ENCODE measurements around the gene PPP1R1B. TPM values are rescaled to one million over a fixed set of nuclear protein-coding genes. Genes with fewer than 3 reads are reported as not detected.
A peak's percentile ranks its signal among the peaks of the same experiment; 100 is the strongest.

PPP1R1B gene
- total RNA-seq, 2 experiments from 2014 or later, result not detected

DNA sequence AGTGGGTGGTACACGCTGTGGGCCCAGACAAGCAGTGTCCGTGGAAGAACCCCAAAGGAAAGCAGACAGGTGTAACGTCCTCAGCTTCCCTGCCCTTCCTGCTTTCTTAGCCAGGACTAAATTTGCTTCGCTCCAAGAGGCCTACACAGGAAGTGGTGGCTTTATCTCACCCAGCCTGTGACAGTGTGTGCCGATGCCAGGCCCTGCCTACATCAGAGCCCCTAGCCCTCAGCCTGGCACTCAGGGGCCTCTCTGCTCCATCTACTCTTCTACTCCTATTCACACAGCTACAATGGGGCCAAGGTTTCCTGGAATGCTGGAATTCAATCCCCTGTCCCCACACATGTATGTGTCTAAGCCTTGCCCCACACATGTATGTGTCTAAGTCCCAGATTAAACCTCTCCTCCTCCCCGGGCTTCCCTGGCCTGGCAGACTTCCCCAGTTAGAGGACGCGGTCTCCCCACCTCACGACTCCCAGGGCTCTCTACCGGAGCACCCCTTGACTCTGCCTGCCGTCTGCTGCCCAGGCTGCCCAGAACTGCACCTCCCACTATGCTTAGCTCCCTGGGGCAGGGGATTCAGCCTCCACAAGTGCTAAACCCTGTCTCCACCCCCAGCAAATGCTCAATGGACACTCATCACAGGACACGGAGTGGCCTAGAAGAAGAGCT is 52.9 kb downstream of the PPP1R1B start:
- Mint-ChIP-seq H3K4me3 (peak overlapping the region; percentile 41), H3K4me1 (peaks cover 53% of the 10 kb centered on the region), H3K9me3 (no peaks in the 10 kb centered on the region), H3K27ac (peak overlapping the region; percentile 93), H3K27me3 (no peaks in the 10 kb centered on the region), H3K36me3 (peaks cover 2% of the 10 kb centered on the region)
- no peak for DNase-seq

DNA sequence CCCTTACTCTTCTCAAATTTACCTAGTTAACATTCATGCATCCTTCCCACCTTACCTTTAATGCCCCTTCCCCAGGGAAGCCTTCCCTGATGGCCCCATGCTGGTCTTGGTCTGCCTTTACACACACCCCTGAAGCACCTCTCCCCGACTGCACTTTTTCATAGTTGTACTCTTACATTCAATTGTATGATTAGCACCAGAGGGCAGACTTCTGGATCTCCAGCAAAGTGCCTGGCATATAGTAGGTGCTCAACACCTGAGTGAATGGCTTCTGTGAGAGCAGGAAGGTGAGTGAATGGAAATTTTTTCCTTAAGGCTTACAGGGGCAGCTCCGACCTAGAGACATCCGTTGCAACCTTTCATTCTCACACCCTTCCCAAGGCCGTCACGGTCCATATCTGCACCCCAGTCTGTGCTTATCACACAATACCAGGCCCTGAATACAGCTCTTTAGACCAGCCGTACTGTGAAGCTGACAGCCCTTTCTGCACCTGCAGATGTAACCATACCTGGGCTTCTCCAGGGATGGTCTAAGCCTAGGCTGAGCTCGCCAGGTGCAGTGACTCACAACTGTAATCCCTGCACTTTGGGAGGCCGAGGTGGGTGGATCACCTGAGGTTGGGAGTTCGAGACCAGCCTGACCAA is 56.7 kb downstream of the PPP1R1B start:
- no peak overlapping the region for H3K4me3 Mint-ChIP-seq
- no peaks in the 10 kb centered on the region for H3K9me3 Mint-ChIP-seq
- H3K27ac Mint-ChIP-seq, result no peak overlapping the region
- DNase-seq, result no peak
- peaks cover 39% of the 10 kb centered on the region for H3K4me1 Mint-ChIP-seq
- peaks cover 4% of the 10 kb centered on the region for H3K36me3 Mint-ChIP-seq
- no peaks in the 10 kb centered on the region for H3K27me3 Mint-ChIP-seq

DNA sequence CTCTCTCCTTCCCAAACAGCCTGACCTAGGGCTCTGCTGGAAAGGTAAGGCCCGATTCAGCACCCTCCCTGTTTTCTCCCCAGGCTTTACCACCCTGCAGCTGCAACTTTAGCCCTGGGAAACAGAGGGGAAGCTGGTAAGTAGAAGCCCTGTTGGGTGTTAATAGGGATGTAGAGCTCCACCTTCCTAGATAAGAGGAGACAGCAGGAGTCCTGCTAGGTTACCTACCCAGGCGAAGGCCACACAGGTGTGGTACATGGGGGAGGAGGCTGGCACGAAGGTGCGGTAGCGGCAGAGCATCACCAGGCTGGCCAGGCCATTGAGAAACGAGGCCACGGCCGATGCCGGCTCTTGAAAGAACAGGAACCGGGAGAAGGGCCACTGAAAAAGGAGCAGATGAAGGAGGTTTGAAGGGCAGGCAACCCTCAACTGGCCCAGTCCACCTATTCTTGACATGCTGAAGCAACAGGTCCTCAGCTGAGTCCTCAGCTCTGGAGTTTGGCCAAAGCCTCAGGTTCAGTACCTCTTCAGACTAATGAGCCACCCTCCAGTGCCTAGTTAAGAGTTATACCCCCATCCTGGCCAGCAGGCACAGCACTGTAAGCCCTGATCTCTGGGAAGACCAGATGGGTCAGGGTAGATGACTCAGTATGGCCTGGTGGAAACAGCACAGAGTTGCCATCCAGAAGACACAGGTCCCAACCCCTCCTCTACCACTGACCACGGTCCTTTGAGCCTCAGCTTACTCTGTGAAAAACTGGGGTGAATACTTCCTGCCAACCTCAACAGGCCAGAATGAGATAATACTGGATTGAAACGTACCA is 57.8 kb downstream of the PPP1R1B start:
- H3K4me1 Mint-ChIP-seq, result peaks cover 35% of the 10 kb centered on the region
- no peaks in the 10 kb centered on the region for H3K27me3 Mint-ChIP-seq
- H3K9me3 Mint-ChIP-seq, result no peaks in the 10 kb centered on the region
- no peak overlapping the region for H3K4me3 Mint-ChIP-seq
- H3K27ac Mint-ChIP-seq, result no peak overlapping the region
- peaks cover 4% of the 10 kb centered on the region for H3K36me3 Mint-ChIP-seq
- DNase-seq, result no peak

Other genes with a start within 250 kb of the PPP1R1B start
- 10 to 100 TPM; 15.7 to 16.3 TPM for gene FBXL20, start 225.3 kb upstream of the PPP1R1B start, total RNA-seq
- 10 to 100 TPM; 78.4 to 83.1 TPM for gene MED1, start 175.7 kb upstream of the PPP1R1B start, total RNA-seq
- 10 to 100 TPM; 78.8 to 82.1 TPM for gene CDK12, start 165.5 kb upstream of the PPP1R1B start, total RNA-seq
- gene NEUROD2, start 19.0 kb upstream of the PPP1R1B start, total RNA-seq, result not detected
- 10 to 100 TPM; 47.9 to 53.2 TPM for gene STARD3, start 10.2 kb downstream of the PPP1R1B start, total RNA-seq
- under 1 TPM; 0.78 to 0.89 TPM for gene TCAP, start 38.4 kb downstream of the PPP1R1B start, total RNA-seq
- gene PNMT, start 41.5 kb downstream of the PPP1R1B start, total RNA-seq, result not detected
- 1 to 10 TPM; 7.8 to 8.9 TPM for gene PGAP3, start 61.1 kb downstream of the PPP1R1B start, total RNA-seq
- 1 to 10 TPM; 3.8 to 4.3 TPM for gene ERBB2, start 73.1 kb downstream of the PPP1R1B start, total RNA-seq
- 10 to 100 TPM; 30.7 to 33.3 TPM for gene MIEN1, start 103.6 kb downstream of the PPP1R1B start, total RNA-seq
- under 1 TPM; 0.60 to 0.84 TPM for gene GRB7, start 111.0 kb downstream of the PPP1R1B start, total RNA-seq
- gene IKZF3, start 237.4 kb downstream of the PPP1R1B start, total RNA-seq, result 10 to 100 TPM; 43.9 to 44.6 TPM
- not detected for gene ZPBP2, start 241.2 kb downstream of the PPP1R1B start, total RNA-seq